HG02870 (cell line): ENCODE data around the gene ARHGAP1.
"Not testable (repeated sequence)": the region's sequence is repeated elsewhere in the genome, so short reads cannot be mapped to it uniquely, and the experiment has no call there.

Source experiments
- ATAC-seq: cut with Tn5 transposase; IDR thresholded peaks from one replicate; pipeline ENCODE4 v1.9.1; 2021; ENCODE audit warnings: mild to moderate bottlenecking, moderate library complexity; ENCODE audit not compliant: unreplicated experiment

Gene ARHGAP1

DNA sequence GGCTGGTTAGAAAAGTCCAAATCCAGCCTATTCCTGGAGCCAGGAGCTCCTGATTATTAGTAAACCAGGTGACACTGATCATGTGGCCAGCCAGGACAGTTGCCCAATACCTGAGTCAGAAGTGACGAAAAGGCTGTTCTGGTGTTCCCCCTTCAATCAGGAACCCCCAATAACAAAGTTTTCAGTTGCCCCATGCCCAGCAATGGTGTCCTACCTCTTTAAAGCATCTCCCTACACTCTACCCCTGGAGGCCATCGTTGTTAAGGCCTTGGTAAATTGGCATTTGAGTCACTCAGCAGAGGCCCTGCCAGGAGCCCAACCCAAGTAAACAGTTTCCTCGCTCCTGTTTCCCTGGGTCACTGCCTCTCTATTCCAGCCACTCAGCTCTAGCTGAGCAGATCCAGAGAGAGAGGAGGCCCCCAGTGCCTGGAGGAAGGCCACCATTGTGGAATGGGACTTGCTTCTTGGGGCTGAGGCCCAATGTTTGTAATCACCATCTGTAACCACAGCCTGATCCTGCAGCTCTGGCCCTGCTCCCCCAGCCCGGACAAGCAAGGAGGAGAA is 25.0 kb downstream of the ARHGAP1 start:
- ATAC-seq = no peak

DNA sequence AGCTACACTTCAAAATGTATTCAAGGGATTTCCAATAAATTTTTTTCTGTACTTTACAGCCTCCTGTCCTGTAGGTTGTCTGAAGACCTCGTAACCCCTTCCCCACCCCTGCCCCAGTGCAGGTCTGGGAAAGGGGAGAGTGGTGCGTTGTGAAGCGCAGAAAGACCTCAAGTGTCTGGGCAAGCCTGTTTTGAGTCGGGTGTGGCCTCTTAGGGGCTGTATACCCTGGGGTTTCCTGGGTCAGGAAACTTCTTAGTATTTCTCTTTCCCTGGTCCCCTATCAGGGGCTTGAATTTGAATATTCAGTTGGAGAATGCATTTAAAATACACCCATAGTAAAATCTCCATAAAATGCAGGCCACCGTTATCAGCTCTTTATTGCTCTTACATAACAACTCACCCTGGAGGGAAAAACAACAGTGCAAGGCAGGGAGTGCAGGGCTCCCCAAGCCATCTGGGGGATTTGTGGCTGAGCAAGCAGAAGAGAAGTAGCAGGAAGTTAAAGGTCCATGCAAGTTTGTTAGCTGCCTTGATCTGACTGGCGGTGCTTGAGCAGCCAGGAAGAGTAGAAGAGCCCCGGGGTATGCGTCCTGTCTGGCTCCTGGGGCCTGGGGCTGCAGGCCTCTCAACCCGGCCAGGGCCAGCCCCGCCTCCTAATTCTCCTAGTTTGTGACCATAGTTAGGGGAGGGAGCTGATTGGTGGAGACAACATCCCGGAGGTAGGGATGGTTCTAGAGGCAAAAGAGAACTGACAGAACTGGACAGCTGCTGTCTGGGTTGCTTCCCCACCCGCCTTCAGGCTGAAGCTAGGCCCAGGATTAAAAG is 25.7 kb downstream of the ARHGAP1 start:
- ATAC-seq = no peak

DNA sequence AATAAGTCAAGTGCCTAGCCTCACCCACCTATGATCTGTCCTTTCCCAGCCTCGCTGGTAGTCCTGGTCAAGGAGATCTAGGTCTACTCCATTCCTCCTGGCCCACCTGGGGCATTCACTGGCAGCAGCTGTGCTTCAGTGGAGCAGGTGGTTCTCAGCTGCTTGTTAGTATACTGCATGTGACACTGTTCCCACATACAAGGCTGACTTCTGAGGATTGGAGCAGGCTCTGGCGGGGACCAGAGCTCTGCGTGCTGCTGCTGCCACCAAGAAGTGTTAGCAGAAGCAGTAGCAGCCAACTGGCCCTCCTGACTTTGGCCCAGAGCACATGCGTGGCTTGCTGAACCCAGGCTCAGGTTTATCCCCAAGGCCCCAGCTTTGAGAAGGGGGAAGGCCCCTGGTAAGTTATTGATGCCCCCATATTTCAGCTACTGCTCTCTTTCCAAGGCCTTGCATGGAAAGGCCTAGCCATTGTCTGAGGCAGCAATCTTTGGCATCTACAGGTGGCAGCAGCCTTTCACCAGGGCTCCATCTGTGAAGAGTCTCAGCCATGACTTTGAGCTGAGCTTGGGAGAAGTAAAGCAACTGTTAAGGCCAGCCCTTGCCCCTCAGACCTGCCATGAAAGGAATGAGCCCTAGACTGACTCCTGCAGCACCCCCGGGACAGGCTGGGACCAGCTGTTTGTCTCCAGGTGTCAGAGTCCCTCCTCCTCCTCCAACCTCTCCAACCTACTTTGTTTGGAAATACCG is 26.5 kb downstream of the ARHGAP1 start:
- ATAC-seq = no peak

DNA sequence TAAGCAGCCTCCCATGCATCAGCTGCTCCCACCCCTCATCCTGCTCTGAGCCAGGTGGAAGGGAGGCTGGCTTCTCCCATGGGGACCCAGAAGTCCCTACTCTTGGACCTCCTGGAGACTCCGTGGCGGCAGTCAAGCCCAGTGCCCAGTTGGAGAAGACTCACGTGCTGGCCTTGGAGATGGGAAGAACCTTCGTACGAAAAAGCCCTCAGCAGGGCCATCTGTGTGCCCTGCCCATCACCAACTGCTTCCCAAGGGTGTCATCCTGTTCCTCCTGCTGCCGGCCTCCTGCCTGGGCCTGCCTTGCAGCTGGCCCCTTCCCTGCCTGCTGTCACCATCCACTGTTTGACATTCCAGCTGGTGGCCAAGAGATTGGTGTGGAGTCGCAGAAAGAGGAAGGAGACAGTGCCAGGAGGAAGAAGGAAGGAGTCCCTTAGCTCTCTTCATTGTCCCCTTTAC is 28.0 kb downstream of the ARHGAP1 start:
- no peak for ATAC-seq

DNA sequence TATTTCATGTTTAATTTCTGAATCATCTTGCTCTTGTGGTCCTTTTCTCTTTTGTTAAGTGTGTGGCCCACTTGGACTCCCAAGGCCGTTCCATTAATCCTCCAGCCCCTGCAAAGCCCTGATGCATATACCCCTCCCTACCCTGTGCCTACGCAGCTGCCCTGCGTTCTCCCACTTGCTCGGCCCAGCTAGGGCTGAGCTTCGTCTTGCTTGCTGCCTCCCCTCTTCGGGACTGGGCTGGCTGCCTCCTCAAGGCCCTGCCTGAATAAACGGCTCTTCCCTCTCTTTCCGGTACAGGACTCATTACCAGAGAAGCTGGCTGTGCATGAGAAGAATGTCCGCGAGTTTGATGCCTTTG is 28.5 kb downstream of the ARHGAP1 start:
- ATAC-seq = no peak

DNA sequence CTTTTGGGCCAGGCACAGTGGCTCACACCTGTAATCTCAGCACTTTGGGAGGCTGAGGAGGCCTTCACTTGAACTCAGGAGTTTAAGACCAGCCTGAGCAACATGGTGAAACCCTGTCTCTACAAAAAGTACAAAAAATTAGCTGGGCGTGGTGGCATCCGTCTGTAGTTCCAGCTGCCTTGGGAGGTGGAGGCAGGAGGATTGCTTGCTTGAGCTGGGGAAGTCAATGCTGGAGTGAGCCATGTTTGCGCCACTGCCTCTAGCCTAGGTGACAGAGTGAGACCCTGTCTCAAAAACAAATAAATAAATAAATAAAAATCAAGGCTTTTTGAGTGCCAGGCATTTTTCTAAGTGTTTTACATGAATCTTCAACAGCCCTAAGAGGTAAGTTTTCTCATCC is 29.9 kb downstream of the ARHGAP1 start:
- ATAC-seq = not testable (repeated sequence)

DNA sequence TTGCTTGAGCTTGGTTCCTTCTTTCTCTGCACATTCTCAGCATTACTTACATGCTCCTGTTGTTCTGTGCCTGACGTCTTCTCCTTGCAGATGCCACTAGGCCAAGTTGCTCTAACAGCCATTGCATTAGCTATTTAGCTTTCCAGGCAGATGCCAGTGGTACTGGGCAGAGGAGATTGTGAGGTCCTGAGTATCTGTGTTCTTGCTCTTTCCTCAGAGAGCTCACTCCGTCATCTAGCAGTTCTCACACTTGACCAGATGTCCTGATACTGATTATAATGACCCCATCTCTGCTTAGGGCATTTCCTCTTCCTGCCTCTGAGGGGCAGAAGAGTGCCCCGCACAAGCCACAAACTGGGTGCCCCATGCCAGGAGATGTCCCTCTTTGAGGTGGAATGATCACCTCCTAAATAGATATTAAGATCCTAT is 30.7 kb downstream of the ARHGAP1 start:
- no peak for ATAC-seq

DNA sequence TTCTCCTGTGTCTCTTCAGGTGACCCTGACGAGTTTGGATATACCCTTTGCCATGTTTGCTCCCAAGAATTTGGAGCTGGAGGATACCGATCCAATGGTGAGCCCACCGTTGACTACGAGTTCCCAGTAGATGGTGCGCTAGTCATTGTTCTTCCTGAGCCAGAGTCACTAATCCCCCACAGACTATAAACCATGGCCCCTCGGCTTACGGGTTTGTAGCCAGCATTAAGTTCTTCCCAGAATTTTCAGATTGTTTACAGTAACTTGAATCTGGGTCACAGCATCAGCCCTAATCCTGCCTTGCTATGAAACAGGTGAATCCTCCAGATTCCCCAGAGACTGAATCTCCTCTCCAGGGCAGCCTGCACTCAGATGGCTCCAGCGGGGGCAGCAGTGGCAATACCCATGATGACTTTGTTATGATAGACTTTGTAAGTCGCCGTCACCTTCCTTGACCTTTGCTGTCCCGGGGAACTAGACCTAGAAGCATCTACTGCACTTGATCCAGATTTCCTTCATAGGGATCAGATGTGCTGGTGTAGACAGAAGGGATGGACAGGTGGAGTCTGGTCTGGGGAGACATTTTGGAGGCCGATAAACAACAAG is 31.8 kb downstream of the ARHGAP1 start:
- ATAC-seq = no peak

DNA sequence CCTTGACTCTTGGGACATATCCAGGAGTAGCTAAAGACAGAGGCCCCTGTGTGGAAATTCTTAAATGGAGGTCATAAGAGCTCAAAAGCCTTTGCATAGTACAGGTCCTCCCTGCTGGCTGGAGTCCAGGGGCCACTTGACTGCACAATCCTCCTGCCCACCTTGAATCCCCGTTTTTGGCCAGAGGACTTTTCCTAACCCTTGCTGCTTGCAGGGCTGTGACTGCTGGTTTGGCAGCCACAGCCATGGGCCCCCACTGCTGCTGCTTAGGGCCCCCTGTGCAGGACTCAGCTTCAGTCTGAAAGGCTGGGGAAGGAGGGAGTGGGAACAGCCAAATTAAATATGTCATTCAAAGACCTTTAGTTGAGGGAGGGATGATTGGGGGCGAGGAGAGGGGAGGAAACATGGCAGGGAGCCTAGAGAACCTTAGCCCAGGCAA is 33.4 kb downstream of the ARHGAP1 start:
- no peak for ATAC-seq

DNA sequence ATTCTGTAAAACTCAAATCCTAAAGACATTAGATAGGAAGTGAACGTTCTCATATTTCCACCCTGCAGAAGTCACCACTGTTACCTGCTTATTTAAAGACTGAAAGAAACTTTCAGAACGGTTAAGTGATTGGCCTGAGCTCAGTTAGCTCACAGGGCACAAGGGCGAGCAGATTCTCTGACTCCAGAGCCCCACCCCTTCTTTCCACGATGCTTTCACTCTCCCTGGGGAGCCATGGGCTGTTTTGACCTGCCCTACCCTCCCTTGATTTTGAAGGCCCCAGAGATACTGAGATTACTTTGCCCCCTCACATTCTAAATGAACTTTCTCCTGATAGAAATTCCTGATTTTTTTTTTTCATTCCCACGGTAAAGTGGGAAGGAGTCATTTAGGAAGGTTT is 33.9 kb downstream of the ARHGAP1 start:
- no peak for ATAC-seq

DNA sequence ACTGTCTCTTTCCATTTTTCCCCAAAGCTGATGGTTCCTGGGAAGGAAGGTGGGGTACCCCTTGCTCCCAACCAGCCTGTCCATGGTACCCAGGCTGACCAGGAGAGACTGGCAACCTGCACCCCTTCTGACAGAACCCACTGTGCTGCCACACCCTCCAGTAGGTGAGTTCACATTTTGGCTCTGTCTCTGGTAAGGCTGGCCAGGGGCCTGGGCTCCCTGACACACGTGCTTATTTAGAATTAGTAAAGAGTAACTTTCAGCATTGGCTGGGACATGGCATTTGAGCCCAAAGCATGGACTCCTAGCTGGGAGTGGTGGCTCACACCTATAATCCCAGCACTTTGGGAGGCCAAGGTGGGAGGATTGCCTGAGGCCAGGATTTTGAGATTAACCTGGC is 35.1 kb downstream of the ARHGAP1 start:
- ATAC-seq = no peak

DNA sequence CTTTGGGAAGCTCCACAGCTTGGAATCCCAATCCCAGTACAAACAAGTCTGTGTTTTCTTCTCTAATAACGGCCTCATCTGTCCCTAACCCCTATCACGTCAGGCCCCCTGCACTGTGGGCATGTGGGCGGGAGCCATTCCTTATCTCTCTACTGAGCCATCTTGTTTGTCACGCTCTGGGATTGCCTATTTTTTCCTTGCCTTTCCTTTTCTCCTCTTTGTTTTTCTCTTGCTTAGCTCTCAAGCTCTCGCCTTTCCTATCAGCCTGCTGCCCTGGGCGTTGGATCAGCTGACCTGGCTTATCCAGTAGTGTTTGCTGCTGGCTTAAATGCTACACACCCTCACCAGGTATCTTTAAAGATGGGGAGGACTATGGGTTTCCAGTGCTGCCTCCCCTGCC is 35.8 kb downstream of the ARHGAP1 start:
- ATAC-seq = no peak

DNA sequence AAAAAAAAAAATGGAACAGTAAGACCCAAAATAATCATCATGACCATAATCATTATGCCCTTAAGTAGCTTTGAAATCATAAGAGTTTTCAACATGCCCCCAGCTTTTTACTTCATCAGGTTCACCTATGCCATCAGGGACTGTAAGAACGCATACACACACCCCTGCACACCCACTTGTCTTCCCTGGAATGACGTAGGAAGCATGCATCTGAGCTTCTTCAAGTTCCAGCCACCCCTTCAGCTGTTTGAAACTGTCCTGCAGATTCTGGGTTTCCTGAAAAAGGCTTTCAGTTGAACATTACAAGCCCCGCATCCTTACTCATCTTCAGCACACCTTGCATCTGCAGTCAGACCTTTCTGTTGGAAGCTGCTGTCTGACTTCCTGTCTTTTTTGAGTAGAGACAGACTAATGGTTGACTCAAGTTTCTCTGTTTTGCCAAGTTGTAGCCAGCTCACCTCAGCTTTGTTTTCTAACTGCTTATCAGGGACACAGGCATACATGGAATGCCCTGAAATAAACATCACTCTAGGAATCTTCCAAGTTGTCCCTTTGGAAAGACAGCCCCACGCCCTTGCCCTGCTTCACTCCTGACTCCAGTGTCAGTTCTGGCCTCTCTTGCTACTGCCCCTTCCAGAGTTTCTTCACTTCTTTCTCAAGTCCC is 37.0 kb downstream of the ARHGAP1 start:
- ATAC-seq = no peak

DNA sequence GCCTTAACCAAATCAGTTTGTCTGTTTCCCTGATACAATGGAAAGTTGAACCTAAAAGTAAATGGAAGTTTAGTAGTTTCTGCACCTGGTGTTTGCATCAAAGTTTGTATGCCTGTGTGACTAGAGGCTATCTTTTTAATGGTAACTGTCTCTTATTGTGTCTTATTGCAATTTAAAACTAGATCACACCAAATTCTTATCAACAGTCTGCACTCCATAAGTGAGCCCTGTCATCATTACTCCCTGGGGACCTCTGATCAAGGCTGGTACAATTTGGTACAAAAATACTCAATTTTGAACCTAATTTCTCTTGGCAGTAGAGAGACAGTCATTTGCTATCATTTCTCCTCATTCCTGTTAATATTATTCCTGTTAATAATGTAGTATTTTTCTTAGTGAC is 38.1 kb downstream of the ARHGAP1 start:
- no peak for ATAC-seq

DNA sequence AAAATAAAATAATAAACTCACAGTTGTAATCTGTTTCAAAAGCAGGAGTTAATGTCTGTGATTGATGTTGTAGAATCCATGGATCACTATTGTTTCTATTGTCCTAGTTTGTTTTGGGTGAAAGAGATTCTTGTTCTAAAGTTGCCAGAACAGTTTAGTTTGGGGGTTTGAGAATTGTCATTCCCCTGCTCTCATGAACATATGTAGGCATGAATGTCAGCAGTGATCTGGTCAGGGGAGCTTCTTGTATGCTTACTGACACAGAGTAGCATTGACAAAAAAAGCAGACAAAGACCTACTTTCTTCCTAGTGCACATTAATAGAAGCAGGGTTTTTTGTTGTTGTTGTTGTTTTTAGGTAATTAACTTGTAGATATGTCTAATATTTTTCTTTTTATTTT is 38.6 kb downstream of the ARHGAP1 start:
- ATAC-seq = no peak

DNA sequence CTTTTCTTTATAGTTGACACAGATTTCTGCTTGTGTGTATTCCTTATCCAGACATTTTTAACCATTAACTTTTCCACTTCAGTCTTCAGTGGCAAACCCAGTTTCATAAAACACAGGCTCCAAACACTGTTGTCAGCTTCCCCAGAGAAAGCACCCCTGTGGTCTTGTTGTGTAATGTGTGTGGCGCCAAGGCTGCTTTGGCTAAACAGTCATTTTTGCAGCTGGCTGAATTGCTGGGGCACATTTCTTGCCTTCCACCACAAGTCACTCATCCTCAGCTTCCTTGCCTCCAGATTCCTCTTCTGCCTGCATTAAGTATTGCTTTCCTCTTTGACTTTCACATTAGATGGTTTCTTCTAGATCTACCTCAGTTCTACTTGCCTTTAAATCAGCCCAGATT is 40.5 kb downstream of the ARHGAP1 start:
- no peak for ATAC-seq

DNA sequence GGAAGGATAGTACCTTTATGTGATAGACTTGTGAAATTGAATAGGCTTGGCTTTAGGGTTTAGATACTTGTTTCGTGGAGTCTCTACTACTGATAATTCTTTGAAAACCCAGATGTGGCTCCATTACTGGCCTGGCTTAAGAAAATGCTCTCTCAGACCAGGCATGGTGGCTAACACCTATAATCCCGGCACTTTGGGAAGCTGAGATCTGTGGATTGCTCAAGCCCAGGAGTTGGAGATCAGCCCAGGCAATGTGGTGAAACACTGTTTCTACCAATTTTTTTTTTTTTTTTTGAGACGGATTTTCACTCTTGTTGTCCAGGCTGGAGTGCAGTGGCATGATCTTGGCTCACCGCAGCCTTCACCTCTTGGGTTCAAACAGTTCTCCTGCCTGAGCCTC is 42.2 kb downstream of the ARHGAP1 start:
- ATAC-seq = no peak

DNA sequence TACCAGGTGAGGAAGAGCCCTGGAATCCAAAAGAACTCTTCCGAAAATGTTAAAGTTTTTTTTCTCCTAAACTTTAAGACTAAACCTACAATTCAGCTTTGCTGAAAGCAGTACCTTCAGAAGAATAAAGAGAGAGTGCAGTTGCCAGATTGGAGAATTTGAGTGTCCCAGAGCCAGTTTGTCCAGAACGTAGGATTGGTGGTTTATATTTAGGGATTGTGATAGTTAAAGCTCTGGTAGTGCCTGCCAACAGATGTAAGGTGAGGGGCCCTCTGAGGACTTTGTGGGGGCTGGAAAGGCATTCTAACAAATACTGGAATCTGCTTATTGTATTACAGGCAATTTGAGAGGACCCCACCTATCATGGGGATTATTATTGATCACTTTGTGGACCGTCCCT is 43.2 kb downstream of the ARHGAP1 start:
- ATAC-seq = no peak

DNA sequence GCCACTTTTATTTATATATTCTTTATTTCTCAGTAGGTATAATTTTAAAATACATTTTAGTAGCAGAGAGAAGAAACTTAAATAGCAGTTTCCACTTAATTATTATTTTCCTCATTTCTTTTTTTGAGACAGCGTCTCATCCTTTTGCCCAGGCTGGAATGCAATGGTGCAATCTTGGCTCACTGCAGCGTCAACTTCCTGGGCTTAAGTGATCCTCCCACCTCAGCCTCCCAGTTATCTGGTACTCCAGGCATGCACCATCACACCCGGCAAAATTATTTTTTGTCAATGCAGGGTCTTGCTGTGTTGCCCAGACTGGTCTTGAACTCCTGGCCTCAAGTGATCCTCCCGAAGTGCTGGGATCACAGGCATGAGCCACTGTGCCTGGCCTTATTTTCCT is 44.8 kb downstream of the ARHGAP1 start:
- no peak for ATAC-seq

DNA sequence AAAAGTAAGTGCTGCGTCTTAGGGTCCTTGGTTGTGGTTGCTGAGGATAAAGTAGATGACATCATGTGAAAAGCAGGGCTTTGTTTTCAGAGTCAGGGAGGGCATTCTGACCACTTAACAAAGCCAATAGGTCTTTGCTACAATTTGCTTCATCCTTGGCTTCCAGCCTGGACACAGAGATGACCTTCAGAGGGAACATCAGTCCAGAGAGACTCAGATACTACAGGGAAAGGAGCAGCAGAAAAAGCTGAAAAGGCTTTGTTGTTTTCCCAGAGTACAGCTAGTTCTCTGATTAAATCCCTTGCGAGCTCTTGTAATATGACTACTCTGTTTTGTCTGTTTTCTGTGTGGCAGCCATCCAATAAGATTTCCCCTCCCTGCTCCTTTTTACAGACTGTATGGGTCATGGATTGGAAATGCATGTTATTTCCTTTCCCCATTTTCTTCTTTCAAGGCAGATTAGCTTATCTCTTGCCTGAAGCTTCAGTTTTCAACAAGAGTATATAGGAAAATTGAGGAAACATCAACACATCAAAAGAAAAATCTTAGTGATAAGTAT is 51.2 kb downstream of the ARHGAP1 start:
- no peak for ATAC-seq

DNA sequence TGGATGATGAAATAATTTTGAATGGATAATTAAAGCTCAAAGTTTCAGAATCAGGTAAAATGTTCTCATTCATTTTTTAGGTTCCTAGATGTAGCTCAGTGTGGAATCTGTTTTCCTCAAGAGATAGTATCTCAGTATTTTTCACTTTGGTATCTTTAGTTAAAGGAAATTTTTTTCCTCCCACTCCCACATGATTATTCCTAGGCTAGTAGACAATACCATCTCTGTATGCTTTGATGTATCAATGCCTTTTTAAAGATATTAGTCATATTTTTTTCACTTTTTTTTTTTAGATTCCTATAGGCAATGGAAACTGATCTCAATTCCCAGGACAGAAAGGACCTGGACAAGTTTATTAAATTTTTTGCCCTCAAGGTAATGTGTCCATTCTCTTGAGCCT is 56.4 kb downstream of the ARHGAP1 start:
- no peak for ATAC-seq
